ENCODE results near the gene ARHGAP15.

DNA sequence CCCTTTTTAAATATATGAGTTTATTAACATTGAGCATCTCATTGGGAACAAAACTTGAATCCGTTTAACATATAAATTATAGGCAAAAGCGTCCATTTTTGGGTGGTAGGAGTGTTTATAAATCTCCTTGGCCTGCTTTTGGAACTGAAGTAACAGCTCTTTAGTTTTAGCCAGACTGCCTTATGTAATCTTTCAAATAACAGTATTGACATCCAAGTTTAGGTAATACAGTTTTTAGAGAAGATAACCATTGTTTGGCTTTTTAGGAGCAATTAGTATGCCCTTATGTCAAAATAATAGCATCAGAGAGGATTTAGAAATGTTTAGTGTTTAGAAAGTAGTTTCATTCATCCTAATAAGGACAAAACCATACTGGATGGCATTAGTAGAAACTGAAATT, 361.9 kb downstream of the ARHGAP15 start:
- no peak for TF ChIP-seq YY1 (IDR thresholded peaks at IDR 0.05; ENCODE audit: extremely low read depth, insufficient replicate concordance, low read depth, low read length)
- TF ChIP-seq TCF7L2 (IDR thresholded peaks at IDR 0.05; ENCODE audit: borderline replicate concordance, extremely low read depth, insufficient read depth, insufficient read length): no peak
- no peak for TF ChIP-seq RAD21 (IDR thresholded peaks at IDR 0.05; ENCODE audit: low read depth)
- TF ChIP-seq EZH2 (IDR thresholded peaks at IDR 0.05): no peak
- TF ChIP-seq POLR2A (IDR thresholded peaks at IDR 0.05; ENCODE audit: borderline replicate concordance, extremely low read depth, insufficient read depth, insufficient read length): no peak
- no peak for TF ChIP-seq ELF1 (IDR thresholded peaks at IDR 0.05; ENCODE audit: borderline replicate concordance, low read depth)
- no peak for TF ChIP-seq POLR2AphosphoS5 (IDR thresholded peaks at IDR 0.05; ENCODE audit: low read depth, low read length)
- TF ChIP-seq, protein P1, sequence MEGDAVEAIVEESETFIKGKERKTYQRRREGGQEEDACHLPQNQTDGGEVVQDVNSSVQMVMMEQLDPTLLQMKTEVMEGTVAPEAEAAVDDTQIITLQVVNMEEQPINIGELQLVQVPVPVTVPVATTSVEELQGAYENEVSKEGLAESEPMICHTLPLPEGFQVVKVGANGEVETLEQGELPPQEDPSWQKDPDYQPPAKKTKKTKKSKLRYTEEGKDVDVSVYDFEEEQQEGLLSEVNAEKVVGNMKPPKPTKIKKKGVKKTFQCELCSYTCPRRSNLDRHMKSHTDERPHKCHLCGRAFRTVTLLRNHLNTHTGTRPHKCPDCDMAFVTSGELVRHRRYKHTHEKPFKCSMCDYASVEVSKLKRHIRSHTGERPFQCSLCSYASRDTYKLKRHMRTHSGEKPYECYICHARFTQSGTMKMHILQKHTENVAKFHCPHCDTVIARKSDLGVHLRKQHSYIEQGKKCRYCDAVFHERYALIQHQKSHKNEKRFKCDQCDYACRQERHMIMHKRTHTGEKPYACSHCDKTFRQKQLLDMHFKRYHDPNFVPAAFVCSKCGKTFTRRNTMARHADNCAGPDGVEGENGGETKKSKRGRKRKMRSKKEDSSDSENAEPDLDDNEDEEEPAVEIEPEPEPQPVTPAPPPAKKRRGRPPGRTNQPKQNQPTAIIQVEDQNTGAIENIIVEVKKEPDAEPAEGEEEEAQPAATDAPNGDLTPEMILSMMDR (IDR thresholded peaks at IDR 0.05 in 2 of 3, conservative IDR thresholded peaks at IDR 0.05 in 1 of 3; ENCODE audit: borderline replicate concordance in 1 of 3, insufficient read depth in 1 of 3, low read depth in 2 of 3, low read length in 2 of 3): no peak
- no peak for TF ChIP-seq JUND (IDR thresholded peaks at IDR 0.05)
- no peak for TF ChIP-seq SP1 (IDR thresholded peaks at IDR 0.05; ENCODE audit: low read depth)
- TF ChIP-seq ZNF274 (IDR thresholded peaks at IDR 0.05; ENCODE audit: low read depth, low read length): no peak
